Esophagus muscularis mucosa (tissue), 4 donors: ENCODE data around the gene SIK2.
A peak's percentile ranks its signal among the peaks of the same experiment; 100 is the strongest.

Experiments used
- CTCF ChIP-seq, 3 experiments: fragments of 200-600 bp in 2 of 3; fragments of 450-650 bp in 1 of 3; sonication (generic) in 2 of 3; IDR thresholded peaks; one replicate each; pipeline ENCODE4 v1.5.1; 2017 to 2019; ENCODE audit warnings: antibody characterized with exemption in 3 of 3, mild to moderate bottlenecking in 2 of 3, moderate library complexity in 1 of 3
- EP300 ChIP-seq: sonication (generic); formaldehyde crosslinking; IDR thresholded peaks from one replicate; pipeline ENCODE4 v1.6.1; 2017; ENCODE audit warnings: antibody characterized with exemption
- POLR2A ChIP-seq: fragments of 450-650 bp; IDR thresholded peaks from one replicate; pipeline ENCODE4 v1.6.1; 2017; ENCODE audit warnings: antibody characterized with exemption, moderate library complexity, mild to moderate bottlenecking, low read depth
- POLR2AphosphoS5 ChIP-seq, 2 donors: sonication (generic); formaldehyde crosslinking; IDR thresholded peaks; one replicate each; pipeline ENCODE4 v1.6.1; 2017; ENCODE audit warnings: antibody characterized with exemption in 2 of 2

- TF ChIP-seq POLR2A (no peak), CTCF (IDR thresholded peaks at IDR 0.05) (no peak), POLR2AphosphoS5 (IDR thresholded peaks at IDR 0.05) (peak in 1 of 2 donors; percentile 29), EP300 (no peak)
Measured at GRCh38 chr11:111602865-111603610, 789 bp downstream of the SIK2 start.
